Stimulated activated CD4-positive, alpha-beta T cell treated with anti-CD3 and anti-CD28 coated beads, Interleukin-2, amount 100 ng/mL, for 24 hours (primary cell): ENCODE results near the gene HSF2.
"Not testable (repeated sequence)": the region's sequence is repeated elsewhere in the genome, so short reads cannot be mapped to it uniquely, and the experiment has no call there.

ENCODE experiments used
- DNase-seq, 2 donors: peaks; one replicate each; pipeline ENCODE4 v3.0.0-alpha.2; 2020

Gene HSF2

DNA sequence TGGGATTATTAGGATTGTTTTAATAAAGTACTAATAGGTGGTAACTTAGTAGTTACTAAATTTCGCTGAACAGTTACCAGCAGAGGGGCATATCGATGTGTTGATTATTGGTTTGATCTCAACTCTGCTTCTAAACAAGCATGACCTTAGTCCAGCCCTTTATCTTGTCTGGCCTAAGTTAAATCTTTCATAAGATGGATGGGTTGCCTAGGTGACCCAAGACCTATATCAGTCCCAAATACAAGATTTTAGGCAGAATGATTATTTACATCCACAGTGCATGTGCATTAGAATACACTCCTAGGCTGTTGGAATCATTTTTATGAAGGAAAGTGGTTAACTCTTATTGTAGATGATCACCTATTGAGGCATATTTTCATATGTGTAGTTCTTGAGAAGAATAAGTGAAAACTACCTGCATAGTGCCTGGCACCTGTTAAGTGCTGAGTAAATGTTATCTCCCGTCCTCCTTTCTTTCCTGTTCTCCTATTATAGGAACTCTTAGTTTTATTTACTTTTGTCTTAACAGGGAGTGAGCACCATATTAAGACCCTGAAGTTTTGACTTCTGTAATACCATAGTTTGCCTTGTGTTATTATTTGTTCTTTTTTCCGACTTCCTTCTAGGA, 1.1 kb downstream of the HSF2 start:
- no peak for DNase-seq

DNA sequence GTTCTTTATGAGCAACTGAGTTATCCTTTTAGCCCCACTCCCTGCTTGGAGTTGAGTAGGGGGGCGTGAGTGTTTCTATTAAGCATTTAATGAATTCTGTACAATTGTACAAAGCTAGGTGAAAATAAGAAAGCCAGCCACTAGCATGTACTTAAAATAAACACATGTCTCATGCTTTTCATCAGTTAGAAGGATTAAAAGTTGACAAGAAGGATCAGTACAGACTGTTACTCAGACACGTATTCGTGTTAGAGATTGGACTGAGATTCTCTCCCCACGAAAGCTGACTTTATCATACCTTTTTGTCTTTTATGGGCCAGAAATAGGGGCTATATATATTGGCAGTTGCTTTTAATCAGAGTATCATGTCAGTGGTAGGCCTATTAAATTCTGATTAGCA, 1.7 kb downstream of the HSF2 start:
- DNase-seq: no peak

DNA sequence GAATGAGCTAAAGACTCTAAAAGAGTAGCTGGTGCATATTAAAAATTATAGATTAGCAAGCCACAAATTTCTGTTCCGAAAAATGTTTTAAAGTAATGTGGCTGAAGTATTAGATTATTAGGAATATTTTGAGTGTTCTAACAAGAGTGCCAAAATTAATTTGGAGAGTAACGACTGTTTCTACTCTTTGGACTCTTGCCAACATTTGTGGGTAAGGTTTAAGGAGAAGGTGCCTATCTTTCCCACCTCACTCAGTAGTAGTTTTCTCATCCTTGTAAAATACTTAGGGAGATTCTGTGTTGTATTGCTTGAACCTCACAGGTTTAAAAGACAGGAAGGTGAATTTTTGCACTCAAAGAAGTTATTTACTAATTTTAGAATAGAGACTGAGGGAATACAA, 5.0 kb downstream of the HSF2 start:
- DNase-seq: no peak

DNA sequence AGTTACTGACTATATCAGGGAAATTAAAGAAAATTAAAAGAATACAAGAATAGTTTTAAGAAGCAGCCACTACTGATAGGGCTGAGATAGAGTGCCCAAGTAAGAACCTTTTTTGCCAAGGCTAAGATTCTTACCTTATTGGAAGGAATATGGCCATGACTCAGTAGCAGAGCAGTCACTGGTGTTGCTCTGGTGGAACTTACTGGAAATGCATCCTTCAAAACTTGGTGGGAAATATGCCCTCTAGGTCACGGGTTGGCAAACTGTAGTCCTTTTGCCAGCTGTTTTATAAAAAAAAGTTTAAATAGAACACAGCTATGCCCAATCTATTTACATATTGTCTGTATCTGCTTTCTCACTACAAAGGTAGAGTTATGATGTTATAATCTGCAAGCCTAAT, 6.0 kb downstream of the HSF2 start:
- no peak for DNase-seq

DNA sequence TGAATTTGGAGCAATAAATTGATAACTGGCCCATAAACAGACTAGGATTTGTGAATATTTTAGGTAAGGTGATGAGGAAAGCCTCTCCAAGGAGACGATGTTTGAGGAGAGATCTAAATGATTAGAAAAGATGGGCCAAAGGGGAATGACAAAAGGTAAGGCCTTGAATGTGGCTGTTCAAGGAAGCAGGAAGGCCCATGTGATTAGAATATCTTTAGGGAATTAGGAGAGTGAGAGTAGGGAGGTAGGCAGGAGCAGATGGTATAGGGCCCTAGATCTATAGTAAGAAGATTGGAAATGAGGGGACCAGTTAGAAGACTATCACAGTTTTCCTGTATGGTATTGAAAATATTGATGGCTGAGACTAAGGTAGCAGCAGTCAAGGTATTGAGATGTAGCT, 6.7 kb downstream of the HSF2 start:
- no peak for DNase-seq

DNA sequence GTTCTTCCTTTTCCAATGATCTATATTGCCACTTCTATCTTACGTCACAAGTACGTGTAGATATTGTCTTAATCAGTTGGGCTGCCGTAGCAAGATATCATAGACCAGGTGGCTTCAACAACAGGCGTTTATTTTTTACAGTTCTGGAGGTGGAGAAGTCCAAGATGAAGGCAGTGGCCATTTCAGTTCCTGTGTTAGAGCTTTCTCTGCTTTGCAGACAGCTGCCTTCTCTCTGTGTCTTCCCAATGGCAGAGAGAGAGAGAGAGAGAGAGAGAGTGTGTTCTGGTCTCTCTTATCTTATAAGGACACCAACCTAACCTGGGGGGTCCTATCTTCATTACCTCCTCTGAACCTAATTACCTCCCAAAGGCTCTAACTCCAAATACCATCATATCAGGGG, 8.3 kb downstream of the HSF2 start:
- DNase-seq: no peak

DNA sequence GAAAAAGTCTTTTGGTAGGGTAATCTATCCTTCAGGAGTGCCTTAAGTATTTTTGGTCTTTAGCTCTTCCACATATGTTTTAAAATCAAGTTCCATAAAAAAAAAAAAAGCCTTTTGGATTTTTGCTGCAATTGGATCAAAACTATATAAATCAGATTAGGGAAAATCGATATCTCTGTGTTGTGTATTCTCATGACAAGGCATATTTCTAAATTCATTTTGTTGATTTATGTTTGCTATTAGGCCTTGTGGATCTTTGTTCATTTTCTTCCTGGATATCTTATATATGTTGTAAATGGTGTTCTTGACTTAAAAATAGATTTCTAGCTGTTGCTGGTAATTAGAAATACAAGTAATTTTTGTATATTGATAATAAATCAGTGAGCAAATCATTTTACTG, 8.8 kb downstream of the HSF2 start:
- no peak for DNase-seq

DNA sequence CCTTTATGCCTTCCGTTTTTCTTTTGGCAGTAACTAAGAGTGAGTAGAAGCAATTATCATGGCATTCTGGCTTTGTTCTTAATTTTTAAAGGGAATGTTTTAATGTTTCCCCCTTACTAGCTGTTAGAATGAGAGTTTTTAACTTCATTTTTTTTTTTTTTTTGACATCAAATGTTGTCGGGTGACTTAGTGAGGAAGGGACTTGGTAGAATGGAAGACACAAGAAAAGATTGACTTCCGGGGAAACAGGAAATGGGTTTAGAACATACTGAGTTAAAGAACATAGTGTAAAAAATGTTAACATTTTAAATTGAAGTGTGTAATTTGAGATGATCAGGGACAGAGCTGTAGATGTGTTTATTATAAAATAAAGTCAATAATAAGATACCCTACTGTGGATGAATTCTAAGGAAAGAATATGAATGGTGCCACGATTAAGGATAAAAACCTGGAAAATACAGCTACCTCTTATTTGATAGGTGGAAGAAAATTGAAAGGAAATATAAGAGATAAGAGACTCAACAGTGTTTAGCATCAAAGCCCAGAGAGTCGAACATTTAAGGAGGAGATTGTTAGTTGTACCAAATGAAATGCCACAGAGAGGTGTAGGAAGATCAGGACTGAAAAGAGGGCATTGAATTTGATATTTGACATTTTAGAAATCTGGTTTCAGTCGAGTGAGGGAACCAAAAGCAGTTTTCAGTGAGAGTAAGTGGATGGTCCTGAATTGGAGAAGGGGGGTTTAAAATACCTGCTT, 9.4 kb downstream of the HSF2 start:
- no peak for DNase-seq

DNA sequence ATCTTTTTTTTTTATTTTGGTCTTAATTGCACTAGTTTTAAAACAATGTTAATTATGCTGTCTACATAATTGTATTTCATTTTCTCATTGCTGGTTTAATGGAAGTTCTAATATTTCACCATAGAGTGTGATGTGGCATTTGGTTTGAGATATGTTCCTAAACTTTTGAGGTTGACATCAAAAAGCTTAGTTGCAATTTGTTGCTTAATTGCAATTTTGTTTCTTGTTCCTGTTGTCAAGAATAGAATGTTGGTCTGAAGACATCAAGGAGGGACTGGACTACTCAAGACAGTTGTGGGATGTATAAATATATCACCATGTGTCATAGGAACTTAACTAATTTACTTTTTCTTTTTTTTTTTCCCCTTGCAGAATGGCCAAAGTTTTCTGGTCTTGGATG, 12.5 kb downstream of the HSF2 start:
- DNase-seq: no peak

DNA sequence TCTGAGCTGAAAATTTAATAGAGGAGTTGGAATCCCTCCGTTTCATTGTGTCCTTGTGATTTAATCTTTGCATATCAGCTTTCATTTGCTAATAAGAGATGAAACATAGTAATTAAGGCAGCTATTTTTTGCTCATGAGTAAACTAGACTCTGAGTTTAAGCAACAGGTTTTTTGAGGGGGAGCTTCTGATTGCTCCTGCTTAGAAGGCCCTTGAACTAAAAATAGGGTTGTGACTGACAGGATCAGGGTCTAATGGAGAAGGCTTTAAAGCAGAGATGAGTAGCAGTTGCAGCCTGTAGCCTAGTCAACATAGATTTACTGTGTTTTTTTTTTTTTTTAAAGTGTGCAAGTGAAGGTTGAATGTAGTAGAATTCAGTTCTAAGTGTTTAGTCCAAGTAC, 17.4 kb downstream of the HSF2 start:
- DNase-seq: no peak

DNA sequence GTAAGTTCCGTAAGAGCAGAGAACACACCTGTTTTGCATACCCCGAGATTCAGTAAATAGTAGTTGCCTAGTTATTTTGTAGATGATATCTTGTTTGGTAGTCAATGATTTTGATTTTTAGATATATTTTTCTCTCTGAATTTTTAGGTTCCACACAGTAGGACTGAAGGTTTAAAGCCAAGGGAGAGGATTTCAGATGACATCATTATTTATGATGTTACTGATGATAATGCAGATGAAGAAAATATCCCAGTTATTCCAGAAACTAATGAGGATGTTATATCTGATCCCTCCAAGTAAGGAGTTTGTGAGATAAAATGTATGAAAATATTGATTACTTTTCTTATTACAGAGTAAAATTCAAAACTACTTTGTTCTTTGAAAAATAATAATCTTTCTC, 22.6 kb downstream of the HSF2 start:
- DNase-seq: no peak

DNA sequence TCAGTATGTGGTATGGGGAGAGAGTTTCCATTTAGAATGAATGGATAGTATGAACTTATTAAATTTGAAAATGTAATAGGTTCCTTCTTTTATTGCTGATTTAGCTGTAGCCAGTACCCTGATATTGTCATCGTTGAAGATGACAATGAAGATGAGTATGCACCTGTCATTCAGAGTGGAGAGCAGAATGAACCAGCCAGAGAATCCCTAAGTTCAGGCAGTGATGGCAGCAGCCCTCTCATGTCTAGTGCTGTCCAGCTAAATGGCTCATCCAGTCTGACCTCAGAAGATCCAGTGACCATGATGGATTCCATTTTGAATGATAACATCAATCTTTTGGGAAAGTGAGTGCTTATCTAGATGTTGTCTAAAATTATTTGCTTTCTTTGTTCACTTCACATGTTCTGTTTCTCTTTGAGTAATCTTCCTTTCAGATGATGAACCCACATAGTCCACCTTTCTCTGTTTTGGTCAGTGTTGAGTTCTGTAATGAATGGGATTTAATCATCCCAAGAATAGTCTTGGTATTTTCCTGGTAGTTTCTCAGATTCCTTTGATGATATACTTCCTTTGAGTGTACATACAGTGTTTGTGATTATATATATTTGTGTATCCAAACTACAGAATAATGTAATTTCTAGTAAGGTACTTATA, 23.3 kb downstream of the HSF2 start:
- DNase-seq: no peak

DNA sequence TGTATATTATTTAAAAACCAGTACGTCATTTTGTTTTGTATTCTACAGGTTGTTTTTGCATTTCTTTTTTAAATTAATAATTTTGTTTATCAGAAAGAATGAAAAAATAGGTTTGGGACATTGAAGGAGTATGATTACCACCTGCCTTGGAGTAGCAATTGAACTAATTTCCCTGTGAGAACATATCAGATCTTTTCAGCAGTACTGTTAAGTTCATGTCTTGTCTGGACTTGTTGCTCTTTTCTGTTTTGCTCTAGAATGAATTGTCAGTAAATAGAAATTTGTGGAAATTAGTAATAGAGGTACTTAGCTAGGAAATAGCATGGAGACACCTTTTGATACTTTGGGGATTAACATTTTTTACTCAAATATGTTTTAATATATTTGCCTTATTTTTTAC, 24.3 kb downstream of the HSF2 start:
- DNase-seq: no peak

DNA sequence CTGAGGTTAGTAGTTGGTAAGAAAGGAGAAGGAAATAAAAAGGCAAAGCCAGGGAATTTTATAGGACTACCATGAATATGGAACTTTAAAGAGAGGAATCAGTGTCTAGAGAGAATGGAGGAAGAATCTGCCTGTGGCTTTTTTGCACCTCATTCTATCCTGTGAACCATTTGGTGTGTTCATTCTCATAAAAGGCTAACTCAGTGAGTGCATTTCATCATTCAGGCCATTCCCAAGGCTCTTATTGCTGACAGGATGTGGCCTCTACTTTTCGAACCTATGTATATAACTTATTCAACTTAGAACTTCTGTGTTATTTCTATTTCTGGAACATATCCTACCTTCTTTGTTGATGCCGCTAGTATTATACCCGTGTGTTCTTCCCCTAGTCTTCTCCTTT, 27.1 kb downstream of the HSF2 start:
- DNase-seq: no peak

DNA sequence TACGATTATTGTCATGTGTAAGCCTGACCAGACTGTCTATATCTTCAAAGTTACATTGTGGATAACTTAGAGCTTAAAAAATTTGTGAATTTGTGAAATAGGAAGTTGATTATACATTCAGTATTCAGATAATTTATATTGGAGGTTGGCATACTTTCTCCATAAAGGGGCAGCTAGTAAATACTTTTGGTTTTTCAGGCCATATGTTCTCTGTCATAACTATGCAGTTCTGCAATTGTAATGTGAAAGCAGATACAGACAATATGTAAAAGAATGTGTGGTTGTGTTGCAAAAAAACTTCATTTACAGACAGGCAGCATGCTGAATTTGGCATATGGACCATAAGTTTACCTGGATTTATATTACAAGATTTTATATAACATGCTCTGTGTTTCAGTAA, 29.3 kb downstream of the HSF2 start:
- DNase-seq: no peak

DNA sequence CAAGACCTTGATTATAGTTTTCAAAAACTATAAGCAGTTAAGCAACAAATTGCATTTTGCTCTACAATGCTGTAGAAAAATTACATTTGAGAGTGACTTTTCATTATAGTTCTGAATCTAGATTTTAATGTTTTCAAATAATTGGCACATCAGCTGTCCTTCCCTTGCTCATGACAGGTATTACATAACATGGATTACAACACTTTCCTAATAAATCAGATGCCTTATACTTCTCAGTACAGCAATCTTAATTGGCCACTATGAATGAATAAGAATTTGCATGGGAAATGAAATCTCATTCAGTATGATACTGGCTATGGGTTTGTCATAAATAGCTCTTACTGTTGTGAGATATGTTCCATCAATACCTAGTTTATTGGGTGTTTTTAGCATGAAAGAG, 29.9 kb downstream of the HSF2 start:
- DNase-seq: no peak

DNA sequence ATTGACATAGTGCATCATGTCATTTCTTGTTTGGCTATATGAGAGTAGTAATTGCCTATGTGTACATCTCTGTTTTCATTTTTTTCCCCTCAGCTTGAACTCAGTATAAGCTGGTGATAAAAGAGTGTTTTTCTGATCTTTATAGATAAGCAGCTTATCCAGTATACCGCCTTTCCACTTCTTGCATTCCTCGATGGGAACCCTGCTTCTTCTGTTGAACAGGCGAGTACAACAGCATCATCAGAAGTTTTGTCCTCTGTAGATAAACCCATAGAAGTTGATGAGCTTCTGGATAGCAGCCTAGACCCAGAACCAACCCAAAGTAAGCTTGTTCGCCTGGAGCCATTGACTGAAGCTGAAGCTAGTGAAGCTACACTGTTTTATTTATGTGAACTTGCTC, 32.3 kb downstream of the HSF2 start:
- no peak for DNase-seq

DNA sequence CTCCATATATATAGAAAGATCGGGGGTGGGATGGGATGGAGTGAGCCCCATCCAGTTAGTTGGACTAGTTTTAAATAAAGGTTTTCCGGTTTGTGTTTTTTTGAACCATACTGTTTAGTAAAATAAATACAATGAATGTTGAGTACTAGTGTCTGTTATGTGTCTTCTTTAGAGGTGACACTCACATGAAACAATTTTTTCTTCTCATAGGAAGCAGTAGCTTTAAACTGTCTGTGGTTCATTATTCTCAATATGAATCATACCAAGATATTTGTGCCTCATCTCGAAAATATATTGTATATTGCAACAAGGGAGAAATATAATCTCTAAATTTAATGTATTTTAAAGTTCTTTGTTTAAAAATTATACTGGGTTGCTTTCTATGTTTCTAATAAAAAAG, 33.4 kb downstream of the HSF2 start:
- no peak for DNase-seq

DNA sequence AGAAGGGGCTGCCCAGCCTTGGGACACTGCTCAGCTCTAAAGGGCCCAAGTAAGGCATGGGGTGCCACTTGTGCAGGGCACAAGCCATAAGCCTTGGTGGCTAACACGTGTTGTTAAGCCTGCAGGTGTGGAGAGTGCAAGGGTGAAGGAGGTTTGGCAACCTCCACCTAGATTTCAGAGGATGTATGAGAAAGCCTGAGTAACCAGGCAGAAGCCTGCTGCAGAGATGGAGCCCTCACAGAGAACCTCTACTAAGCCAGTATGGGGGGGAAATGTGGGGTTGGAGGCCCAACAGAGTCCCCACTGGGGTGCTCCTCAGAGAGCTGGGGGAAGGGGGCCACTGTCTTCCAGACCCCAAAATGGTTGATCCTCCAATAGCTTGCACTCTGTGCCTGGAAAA, 39.5 kb downstream of the HSF2 start:
- no peak for DNase-seq

DNA sequence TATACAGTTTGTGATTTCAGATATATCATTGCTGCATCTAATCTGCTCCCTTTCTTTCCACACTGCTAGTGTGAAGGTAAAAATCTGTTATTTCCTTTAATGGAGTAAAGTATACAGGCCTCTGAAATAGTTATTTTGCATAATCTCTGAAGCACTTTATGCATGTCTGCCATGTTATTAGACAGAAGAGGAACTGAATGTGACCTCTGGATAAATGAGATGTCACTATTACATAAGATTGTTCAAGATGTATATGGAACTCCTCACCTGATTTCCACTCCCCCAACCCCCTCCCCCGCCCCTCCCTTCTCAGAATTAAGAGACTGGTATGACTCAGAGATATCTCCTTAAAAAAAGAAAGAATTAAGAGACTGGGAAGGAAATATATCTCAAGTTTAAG, 45.8 kb downstream of the HSF2 start:
- DNase-seq: no peak

DNA sequence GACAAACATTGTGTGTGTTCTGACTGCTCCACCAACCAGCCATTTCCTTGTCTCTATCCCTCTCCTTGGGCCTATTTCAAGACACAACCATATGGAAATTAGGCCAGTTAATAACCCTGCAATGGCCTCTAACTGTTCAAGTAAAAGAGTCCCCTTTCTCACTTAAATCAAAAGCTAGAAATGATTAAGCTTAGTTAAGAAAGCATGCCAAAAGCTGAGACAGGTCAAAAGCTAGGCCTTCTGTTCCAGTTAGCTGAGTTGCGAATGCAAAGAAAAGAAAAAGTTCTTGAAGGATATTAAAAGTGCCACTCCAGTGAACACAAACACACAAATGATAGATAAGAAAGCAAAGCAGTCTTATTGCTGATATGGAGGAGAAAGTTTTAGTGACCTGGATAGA, 49.6 kb downstream of the HSF2 start:
- DNase-seq: no peak

DNA sequence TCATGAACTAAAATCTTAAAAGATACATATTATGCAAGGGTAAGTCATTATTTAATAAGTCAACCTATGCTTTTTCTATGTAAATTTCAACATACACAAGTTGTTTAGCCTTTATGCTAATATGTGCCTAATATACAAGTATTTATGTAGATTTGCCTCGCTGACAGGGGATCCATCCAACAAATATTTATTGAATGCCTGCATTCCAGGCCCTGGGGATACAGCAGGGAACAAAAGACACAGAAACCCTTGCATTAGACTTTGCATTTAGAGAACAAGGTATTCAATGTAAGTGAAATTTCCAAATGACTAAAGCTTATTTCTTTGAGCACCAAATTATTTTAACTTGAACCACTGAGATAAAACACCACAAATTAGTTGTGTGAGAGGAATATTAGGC, 53.1 kb downstream of the HSF2 start:
- no peak for DNase-seq

DNA sequence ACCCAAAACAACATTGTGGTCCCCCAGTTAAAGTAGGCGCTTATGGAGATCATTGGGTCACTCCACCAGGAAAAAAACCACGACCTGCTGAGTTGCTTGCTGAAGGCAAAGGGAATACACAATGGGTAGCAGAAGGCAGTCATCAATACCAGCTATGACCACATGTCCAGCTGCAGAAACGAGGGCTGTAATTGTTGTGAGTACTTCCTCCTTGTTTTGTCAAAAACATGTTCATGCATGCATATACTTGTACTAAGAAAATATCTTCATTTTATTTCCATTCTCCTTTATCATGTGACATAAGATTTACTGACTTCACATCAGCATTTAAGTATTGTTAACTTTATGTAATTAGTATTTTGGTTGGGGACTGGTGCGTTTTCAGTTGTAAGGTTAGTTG, 55.2 kb downstream of the HSF2 start:
- no peak for DNase-seq

DNA sequence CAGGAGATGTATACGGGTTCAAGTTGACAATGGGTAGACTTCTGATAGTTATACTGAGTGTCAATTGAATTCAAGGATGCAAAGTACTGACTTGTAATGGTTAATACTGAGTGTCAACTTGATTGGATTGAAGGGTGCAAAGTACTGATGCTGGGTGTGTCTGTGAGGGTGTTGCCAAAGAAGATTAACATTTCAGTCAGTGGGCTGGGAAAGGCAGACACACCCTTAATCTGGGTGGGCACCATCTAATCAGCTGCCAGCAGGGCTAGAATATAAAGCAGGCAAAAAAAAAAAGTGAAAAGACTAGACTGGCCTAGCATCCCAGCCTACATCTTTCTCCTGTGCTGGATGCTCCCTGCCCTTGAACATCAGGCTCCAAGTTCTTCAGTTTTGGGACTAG, 55.7 kb downstream of the HSF2 start:
- DNase-seq: not testable (repeated sequence)

DNA sequence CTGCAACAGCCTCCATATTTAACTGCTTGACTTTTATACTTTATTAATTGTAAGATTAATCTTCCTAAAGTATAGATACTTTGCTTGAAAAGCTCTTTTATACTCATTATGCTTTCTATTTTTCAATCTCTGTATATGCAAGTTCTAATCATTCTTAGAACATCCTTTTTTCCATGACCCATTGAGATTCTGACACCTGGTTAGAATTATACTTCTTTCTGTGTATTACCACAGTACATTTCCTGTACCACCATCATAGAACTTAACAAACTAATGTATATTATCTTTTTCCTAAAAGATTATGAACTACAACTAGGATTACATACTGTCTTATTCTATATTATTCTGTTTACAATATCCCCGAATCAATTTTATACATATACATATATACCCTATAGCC, 58.6 kb downstream of the HSF2 start:
- no peak for DNase-seq
